ENCODE measurements around the gene IL21R.

Gene IL21R

GRCh38 chr16:27470567-27471431 lies 68.8 kb downstream of the IL21R start:
- no peak for DNase-seq

- DNase-seq, result no peak
These were observed 69.7 kb downstream of the IL21R start for GRCh38 chr16:27471661-27472060.

GRCh38 chr16:27472091-27473020 lies 70.4 kb downstream of the IL21R start:
- no peak for DNase-seq

- no peak for DNase-seq
These were observed 71.3 kb downstream of the IL21R start for GRCh38 chr16:27473101-27473900.

- no peak for DNase-seq
These were observed 72.1 kb downstream of the IL21R start for GRCh38 chr16:27474041-27474440.

GRCh38 chr16:27474921-27475320 lies 72.9 kb downstream of the IL21R start:
- no peak for DNase-seq

GRCh38 chr16:27475561-27475960 lies 73.6 kb downstream of the IL21R start:
- no peak for DNase-seq

- no peak for DNase-seq
These were observed 74.3 kb downstream of the IL21R start for GRCh38 chr16:27476240-27476639.

GRCh38 chr16:27480761-27481160 lies 78.8 kb downstream of the IL21R start:
- DNase-seq, result no peak

- DNase-seq, result no peak
These were observed 79.4 kb downstream of the IL21R start for GRCh38 chr16:27481282-27481934.

- no peak for DNase-seq
These were observed 80.6 kb downstream of the IL21R start for GRCh38 chr16:27482397-27483087.

- no peak for DNase-seq
These were observed 81.1 kb downstream of the IL21R start for GRCh38 chr16:27483088-27483437.

GRCh38 chr16:27483624-27484023 lies 81.7 kb downstream of the IL21R start:
- DNase-seq, result no peak

GRCh38 chr16:27485126-27485525 lies 83.2 kb downstream of the IL21R start:
- DNase-seq, result no peak

- DNase-seq, result no peak
These were observed 83.8 kb downstream of the IL21R start for GRCh38 chr16:27485811-27486210.

GRCh38 chr16:27486344-27486743 lies 84.4 kb downstream of the IL21R start:
- DNase-seq, result no peak

GRCh38 chr16:27486760-27487159 lies 84.8 kb downstream of the IL21R start:
- no peak for DNase-seq

GRCh38 chr16:27489421-27489820 lies 87.4 kb downstream of the IL21R start:
- no peak for DNase-seq

- DNase-seq, result no peak
These were observed 87.9 kb downstream of the IL21R start for GRCh38 chr16:27489906-27490305.

- no peak for DNase-seq
These were observed 90.1 kb downstream of the IL21R start for GRCh38 chr16:27491894-27492587.

- DNase-seq, result no peak
These were observed 90.6 kb downstream of the IL21R start for GRCh38 chr16:27492588-27492979.

Measured in NCI-H748 treated with DMSO at 0.1 percent for 48 hours (cell line).